HG03175 (cell line): Measurements from ENCODE around the gene OR4C5.
"Not testable (repeated sequence)": the region's sequence is repeated elsewhere in the genome, so short reads cannot be mapped to it uniquely, and the experiment has no call there.

Experiments used
- ATAC-seq: cut with Tn5 transposase; IDR thresholded peaks from one replicate; pipeline ENCODE4 v1.9.1; 2021; ENCODE audit warnings: mild to moderate bottlenecking, moderate library complexity; ENCODE audit not compliant: unreplicated experiment

OR4C5 gene

DNA sequence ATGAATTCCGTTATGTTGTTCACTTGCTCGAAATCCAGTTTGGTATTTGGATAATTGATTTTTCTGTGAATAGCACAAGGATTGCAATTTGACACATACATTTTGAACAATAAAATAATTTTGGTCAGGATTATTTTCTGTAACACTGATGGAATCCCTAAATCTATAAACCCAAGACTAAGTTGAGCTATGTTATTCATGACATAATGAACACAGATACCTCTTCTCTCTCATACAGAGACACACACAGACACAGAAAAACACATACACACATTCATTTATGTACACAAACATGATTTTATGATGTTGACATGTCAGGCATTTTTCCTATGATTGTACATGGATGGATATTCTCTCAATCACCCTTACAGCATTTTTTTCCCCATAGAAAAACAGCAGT is at the start of gene OR4C5:
TSS of gene OR4C5 (minus strand) at position 101 of the 400 bp plus-strand sequence. CDS start at position 101, 0 bp downstream.
- no peak for ATAC-seq

DNA sequence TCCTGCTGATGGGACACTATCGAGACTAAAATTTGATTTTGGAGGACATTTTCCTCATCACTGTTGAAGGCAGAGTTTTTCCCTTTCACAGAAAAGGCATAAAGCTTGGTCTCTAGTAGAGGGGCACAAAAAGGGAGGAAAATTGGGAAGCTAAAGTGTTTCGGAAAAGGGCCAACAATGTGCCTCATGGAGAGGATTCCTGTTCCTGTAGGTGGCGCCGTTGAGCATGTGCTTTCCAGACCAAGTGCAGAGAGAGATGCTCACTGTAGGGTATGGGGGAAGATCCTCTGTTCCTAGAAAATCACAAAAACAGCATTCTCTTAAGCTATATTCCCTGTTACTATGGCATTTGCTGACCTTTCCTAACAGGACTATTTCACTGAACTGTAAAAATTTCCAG is 18.4 kb upstream of the OR4C5 start:
- no peak for ATAC-seq

DNA sequence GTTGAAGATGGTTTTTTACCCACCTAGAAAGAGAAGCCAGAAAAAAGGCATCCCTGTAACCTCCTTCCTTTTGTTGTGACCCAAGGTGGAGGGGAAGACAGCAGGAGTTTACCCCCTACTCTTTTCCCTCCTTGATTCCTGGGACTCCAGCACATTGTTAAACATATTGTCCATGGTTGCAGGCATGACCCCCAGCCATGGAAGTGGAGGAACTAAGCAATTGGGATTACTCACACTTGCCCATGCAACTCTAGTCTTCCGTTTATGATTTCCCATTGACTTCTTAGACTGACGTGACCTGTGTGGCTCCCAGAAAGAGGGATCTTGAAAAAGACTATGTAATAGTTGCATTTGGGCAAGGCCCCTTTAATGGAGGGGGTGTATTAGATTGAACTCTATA is 17.9 kb upstream of the OR4C5 start:
- ATAC-seq: not testable (repeated sequence)

DNA sequence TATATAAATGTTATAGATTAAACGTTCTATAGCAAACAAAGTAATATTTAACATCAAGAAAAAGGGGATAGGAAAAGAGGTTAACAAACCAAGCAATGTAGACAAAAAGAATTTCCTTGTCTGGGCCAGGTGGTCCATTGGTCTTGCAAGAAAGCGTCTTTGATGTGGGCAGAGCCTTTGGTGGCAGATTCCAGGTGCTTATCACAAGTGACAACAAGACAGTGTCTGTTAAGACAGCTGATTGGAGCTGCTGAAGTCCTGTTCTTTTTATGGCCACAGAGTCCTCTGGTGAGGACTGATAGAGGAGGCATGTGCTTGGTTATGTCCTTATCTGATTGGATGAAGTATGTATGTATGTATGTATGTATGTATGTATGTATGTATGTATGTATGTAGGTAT is 5.0 kb downstream of the OR4C5 start:
- not testable (repeated sequence) for ATAC-seq

DNA sequence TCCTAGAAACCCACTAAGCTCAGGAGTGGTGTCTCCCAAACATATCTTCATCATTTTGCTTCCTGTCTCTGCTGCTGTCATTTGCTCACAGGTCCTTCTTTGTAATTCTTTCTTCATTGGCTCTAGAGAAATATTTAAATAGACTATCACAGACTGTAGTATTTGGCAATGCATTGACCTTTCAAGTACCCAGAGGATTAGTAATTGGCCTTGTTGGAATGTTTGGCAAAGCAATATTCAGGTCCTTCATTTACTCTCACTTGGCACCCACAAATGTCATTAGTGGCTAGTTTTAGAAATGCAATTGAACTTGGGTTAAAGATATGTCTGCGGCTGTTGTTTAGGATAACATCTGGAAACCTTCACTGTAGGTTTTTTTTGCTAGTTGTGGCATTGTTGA is 11.6 kb downstream of the OR4C5 start:
- ATAC-seq: no peak

DNA sequence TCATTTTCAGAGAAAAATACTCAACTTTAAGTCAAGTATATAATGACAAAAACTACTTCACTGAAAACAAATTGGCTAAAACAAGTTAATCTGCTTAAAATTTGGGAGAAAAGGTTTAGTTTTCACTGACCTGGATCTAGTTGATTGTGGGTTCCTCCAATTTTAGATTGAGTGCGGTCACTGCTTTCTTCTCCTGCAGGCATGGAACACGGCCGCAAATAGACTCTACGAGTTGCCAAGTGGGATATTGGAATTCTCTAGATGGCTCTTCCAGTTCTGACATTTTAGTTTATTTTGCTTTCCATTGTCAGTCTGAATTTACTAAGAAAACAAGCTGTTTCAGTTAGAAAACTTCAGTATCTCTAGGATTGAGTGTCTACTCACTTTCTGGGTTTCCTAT is 12.3 kb downstream of the OR4C5 start:
- no peak for ATAC-seq

DNA sequence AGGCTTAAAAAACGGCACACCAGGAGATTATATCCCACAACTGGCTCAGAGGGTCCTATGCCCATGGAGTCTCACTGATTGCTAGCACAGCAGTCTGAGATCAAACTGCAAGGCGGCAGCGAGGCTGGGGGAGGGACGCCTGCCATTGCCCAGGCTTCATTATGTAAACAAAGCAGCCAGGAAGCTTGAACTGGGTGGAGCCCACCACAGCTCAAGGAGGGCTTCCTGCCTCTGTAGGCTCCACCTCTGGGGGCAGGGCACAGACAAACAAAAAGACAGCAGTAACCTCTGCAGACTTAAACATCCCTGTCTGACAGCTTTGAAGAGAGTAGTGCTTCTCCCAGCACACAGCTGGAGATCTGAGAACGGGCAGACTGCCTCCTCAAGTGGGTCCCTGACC is 20.0 kb downstream of the OR4C5 start:
- not testable (repeated sequence) for ATAC-seq

DNA sequence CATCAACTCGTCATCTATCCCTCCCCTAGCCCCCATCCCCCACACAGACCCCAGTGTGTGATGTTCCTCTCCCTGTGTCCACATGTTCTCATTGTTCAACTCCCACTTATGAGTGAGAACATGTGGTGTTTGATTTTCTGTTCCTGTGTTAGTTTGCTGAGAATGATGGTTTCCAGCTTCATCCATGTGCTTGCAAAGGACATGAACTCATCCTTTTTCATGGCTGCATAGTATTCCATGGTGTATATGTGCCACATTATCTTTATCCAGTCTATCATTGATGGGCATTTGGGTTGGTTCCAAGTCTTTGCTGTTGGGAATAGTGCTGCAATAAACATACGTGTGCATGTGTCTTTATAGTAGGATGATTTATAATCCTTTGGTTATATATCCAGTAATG is 23.8 kb downstream of the OR4C5 start:
- ATAC-seq: not testable (repeated sequence)

DNA sequence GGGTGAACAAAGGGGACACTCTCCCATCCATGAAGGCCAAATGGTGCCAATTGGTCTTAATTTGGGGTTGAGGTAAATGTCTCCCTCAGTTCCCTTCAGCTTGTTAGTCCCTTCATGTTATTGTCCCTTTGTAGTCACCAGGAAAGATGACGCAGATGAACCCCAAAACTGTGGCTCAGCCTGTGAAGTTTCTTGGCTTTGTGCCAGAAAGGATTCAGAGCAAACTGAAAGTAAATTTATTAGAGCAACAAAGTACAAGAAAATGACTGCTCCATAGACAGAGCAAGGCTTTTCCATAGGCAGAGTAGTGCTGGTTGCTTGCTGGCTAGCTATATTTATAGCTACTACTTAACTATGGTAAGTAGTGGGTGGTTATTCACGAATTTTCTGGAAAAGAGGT is 24.8 kb downstream of the OR4C5 start:
- no peak for ATAC-seq

DNA sequence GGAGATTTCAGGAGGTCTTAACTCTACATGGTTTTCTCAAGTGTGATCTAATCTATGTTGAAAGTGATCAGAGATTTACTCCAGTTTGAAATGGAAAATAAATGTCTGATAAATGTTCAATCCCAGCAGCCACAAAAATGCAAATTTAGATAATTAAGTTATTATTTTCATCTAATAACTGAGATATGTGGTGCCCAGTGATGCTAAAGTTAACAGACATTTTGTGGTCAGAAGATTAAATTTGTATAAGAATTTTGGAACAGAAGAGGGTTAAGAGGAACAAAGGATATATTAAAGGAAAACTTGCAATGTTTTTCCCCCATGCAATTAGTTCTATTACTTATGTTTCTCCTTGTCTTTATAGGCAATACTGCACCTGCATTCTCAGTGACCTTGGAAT is 41.6 kb downstream of the OR4C5 start, which contains the start of gene OR4C3:
TSS of gene OR4C3 (plus strand) at position 301 of the 400 bp plus-strand sequence. CDS start 102 bp downstream, outside the sequence.
- ATAC-seq: not testable (repeated sequence)

DNA sequence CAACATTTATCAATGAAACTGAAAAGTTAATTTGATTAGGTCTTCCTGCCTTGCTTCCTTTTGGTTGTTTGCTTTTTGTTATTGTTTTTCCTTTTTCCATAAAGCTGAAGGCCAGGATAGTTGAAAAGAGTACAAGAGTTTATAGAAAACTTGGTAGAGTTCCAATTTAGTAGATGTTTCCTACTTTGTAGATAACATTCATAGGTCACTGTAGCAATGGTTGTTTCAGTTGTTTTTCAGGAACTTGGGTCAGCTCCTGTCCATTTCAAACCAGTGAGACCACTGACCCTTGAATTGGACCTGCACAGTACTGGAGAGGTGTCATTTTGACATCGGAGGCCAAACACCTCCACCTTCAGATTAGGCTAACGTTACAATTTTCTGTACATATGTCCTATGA is 46.5 kb downstream of the OR4C5 start:
- not testable (repeated sequence) for ATAC-seq
